Astrocyte (in vitro differentiated cells and primary cell): ENCODE results near the gene EXD3. TPM values are rescaled to one million over a fixed set of nuclear protein-coding genes. Genes with fewer than 3 reads are reported as not detected.
"Not testable (repeated sequence)": the region's sequence is repeated elsewhere in the genome, so short reads cannot be mapped to it uniquely, and the experiment has no call there.

Source experiments
- DNase-seq: peaks from one replicate; pipeline ENCODE4 v3.0.0-alpha.2; 2010; ENCODE audit warnings: low read depth
- FAIRE-seq: peaks from 2 replicates; lab custom pipeline; 2011; peaks lifted over from hg19 to GRCh38; lab: Jason Lieb, UNC
- H2AFZ ChIP-seq: 2 replicates; pipeline ENCODE4 v1.6.0; 2012; ENCODE audit warnings: low read depth, low read length, inconsistent platforms
- H3K27ac ChIP-seq: 2 replicates; pipeline ENCODE4 v1.5.1; 2011; ENCODE audit warnings: low read depth, low read length, inconsistent platforms
- H3K27me3 ChIP-seq: 2 replicates; pipeline ENCODE4 v1.6.0; 2011; ENCODE audit warnings: low read length, inconsistent platforms; ENCODE audit not compliant: insufficient read depth
- H3K36me3 ChIP-seq: 2 replicates; pipeline ENCODE4 v1.5.1; 2011; ENCODE audit warnings: low read length, inconsistent platforms; ENCODE audit not compliant: insufficient read depth
- H3K4me1 ChIP-seq: 2 replicates; pipeline ENCODE4 v1.5.1; 2011; ENCODE audit warnings: low read length, inconsistent platforms; ENCODE audit not compliant: insufficient read depth
- H3K4me2 ChIP-seq: 2 replicates; pipeline ENCODE4 v1.6.0; 2012; ENCODE audit warnings: low read length, inconsistent platforms
- H3K4me3 ChIP-seq: 2 replicates; pipeline ENCODE4 v1.5.1; 2011; ENCODE audit warnings: low read depth, mild to moderate bottlenecking, low read length, inconsistent platforms; ENCODE audit not compliant: insufficient read depth
- H3K79me2 ChIP-seq: 2 replicates; pipeline ENCODE4 v1.6.0; 2012; ENCODE audit warnings: mild to moderate bottlenecking, low read length, inconsistent platforms; ENCODE audit not compliant: insufficient read depth
- H3K9ac ChIP-seq: 2 replicates; pipeline ENCODE4 v1.6.0; 2012; ENCODE audit warnings: mild to moderate bottlenecking, low read length, inconsistent platforms
- H3K9me3 ChIP-seq: 2 replicates; pipeline ENCODE4 v1.5.1; 2012; ENCODE audit warnings: low read depth, mild to moderate bottlenecking, low read length, inconsistent platforms; ENCODE audit not compliant: insufficient read depth
- H4K20me1 ChIP-seq: 2 replicates; pipeline ENCODE4 v1.6.0; 2012; ENCODE audit warnings: low read length, inconsistent platforms; ENCODE audit not compliant: insufficient read depth
- H3K27ac Mint-ChIP-seq: one replicate; pipeline ENCODE4 v1.8.0; 2021; ENCODE audit warnings: mild to moderate bottlenecking, mixed read lengths; ENCODE audit not compliant: unreplicated experiment
- H3K27me3 Mint-ChIP-seq: one replicate; pipeline ENCODE4 v1.8.0; 2021; ENCODE audit warnings: low read depth, mixed read lengths; ENCODE audit not compliant: unreplicated experiment
- H3K36me3 Mint-ChIP-seq: one replicate; pipeline ENCODE4 v1.8.0; 2021; ENCODE audit warnings: low read depth, mixed read lengths; ENCODE audit not compliant: unreplicated experiment
- H3K4me1 Mint-ChIP-seq: one replicate; pipeline ENCODE4 v1.8.0; 2021; ENCODE audit warnings: low read depth, mixed read lengths; ENCODE audit not compliant: unreplicated experiment
- H3K4me3 Mint-ChIP-seq: one replicate; pipeline ENCODE4 v1.8.0; 2021; ENCODE audit warnings: mild to moderate bottlenecking, moderate library complexity, mixed read lengths; ENCODE audit not compliant: unreplicated experiment
- H3K9me3 Mint-ChIP-seq: one replicate; pipeline ENCODE4 v1.8.0; 2021; ENCODE audit warnings: mild to moderate bottlenecking, mixed read lengths; ENCODE audit not compliant: unreplicated experiment
- EZH2 ChIP-seq: IDR thresholded peaks from 2 replicates; pipeline ENCODE4 v1.6.1; 2012; ENCODE audit warnings: mild to moderate bottlenecking, low read length, inconsistent platforms; ENCODE audit not compliant: insufficient read depth
- total RNA-seq: library from RNA; stranded (reverse); gene quantifications from 2 replicates; pipeline ENCODE4 v1.2.1, GENCODE V29; 2021
- TF ChIP-seq, protein P1 (sequence below): IDR thresholded peaks from 2 replicates; pipeline ENCODE4 v1.5.1; 2011; ENCODE audit warnings: low read depth, mild to moderate bottlenecking, inconsistent platforms, low read length, moderate library complexity; ENCODE audit not compliant: insufficient read depth

EXD3 gene
- total RNA-seq, 1 donor from 2014 or later, result 8.5 TPM

- peaks cover 32% of the 10 kb centered on the region for H3K4me1 ChIP-seq
- no peaks in the 10 kb centered on the region for H3K36me3 ChIP-seq
- Mint-ChIP-seq H3K27me3 (no peaks in the 10 kb centered on the region), H3K4me3 (no peak overlapping the region), H3K9me3 (no peaks in the 10 kb centered on the region), H3K4me1 (peaks cover 12% of the 10 kb centered on the region), H3K36me3 (no peaks in the 10 kb centered on the region), H3K27ac (no peak overlapping the region)
- DNase-seq (peak; percentile 91), FAIRE-seq (no peak)
- H4K20me1 ChIP-seq, result peaks cover 10% of the 10 kb centered on the region
- H3K4me3 ChIP-seq, result peak overlapping the region; percentile 39
- peak overlapping the region; percentile 39 for H3K27ac ChIP-seq
- TF ChIP-seq, protein P1, sequence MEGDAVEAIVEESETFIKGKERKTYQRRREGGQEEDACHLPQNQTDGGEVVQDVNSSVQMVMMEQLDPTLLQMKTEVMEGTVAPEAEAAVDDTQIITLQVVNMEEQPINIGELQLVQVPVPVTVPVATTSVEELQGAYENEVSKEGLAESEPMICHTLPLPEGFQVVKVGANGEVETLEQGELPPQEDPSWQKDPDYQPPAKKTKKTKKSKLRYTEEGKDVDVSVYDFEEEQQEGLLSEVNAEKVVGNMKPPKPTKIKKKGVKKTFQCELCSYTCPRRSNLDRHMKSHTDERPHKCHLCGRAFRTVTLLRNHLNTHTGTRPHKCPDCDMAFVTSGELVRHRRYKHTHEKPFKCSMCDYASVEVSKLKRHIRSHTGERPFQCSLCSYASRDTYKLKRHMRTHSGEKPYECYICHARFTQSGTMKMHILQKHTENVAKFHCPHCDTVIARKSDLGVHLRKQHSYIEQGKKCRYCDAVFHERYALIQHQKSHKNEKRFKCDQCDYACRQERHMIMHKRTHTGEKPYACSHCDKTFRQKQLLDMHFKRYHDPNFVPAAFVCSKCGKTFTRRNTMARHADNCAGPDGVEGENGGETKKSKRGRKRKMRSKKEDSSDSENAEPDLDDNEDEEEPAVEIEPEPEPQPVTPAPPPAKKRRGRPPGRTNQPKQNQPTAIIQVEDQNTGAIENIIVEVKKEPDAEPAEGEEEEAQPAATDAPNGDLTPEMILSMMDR, result no peak
- no peak for TF ChIP-seq EZH2
- no peaks in the 10 kb centered on the region for H3K9me3 ChIP-seq
- no peaks in the 10 kb centered on the region for H3K27me3 ChIP-seq
- H2AFZ ChIP-seq, result no peak overlapping the region
- peak overlapping the region; percentile 80 for H3K4me2 ChIP-seq
- H3K79me2 ChIP-seq, result peaks cover 5% of the 10 kb centered on the region
- H3K9ac ChIP-seq, result peak overlapping the region; percentile 31
These were observed 11.1 kb downstream of the EXD3 start for GRCh38 chr9:137411645-137412380.

DNA sequence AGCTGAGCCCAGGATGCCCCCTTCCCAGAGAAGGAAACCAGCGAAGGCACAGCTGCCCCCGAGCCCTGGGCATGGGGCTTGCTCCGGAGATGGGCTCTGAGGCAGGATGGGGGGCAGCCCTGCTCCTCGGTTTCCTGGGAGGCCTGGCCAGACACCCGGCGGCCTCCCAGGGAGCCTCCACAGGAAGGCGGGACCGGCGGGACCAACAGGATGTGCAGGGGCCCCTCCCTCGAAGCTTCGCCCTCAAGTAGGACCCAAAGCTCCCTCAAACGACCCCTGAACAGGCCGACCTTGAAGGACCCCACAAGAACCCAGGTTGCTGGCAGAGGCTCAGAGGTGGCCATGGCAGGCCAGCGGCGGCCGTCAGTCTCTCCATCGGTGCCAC is 11.7 kb downstream of the EXD3 start:
- peaks cover 13% of the 10 kb centered on the region for H4K20me1 ChIP-seq
- peak overlapping the region; percentile 39 for H3K4me3 ChIP-seq
- TF ChIP-seq, protein P1, result no peak
- TF ChIP-seq EZH2, result no peak
- H3K27me3 Mint-ChIP-seq, result no peaks in the 10 kb centered on the region
- H3K4me1 ChIP-seq, result peaks cover 32% of the 10 kb centered on the region
- H3K9me3 Mint-ChIP-seq, result no peaks in the 10 kb centered on the region
- H3K36me3 Mint-ChIP-seq, result no peaks in the 10 kb centered on the region
- no peak overlapping the region for H3K27ac ChIP-seq
- no peaks in the 10 kb centered on the region for H3K79me2 ChIP-seq
- H3K27me3 ChIP-seq, result no peaks in the 10 kb centered on the region
- no peaks in the 10 kb centered on the region for H3K9me3 ChIP-seq
- no peak overlapping the region for H2AFZ ChIP-seq
- no peak overlapping the region for H3K9ac ChIP-seq
- no peak overlapping the region for H3K4me3 Mint-ChIP-seq
- peak overlapping the region; percentile 76 for H3K4me2 ChIP-seq
- no peaks in the 10 kb centered on the region for H3K36me3 ChIP-seq
- FAIRE-seq (no peak), DNase-seq (no peak)
- no peak overlapping the region for H3K27ac Mint-ChIP-seq
- H3K4me1 Mint-ChIP-seq, result peaks cover 12% of the 10 kb centered on the region

DNA sequence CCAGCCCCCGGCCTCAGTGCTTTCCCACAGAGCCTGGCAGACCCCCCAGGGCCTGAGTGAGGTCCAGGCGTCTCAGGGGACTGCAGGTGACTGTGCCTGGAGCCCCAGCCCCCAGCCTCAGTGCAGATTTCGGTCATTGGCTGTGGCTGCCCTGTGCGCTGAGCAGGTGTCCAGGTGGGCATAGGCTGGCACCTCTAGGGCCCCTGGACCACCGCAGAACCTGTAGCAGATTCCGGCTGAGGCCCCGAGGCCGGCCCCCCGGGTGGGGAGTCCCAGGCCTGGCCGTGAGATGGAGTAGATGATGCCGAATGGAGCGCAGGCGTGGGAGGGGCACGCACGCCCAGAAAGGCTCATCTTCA is 12.1 kb downstream of the EXD3 start:
- peaks cover 12% of the 10 kb centered on the region for H3K4me1 Mint-ChIP-seq
- no peak overlapping the region for H3K27ac Mint-ChIP-seq
- no peak overlapping the region for H3K9ac ChIP-seq
- peaks cover 32% of the 10 kb centered on the region for H3K4me1 ChIP-seq
- no peaks in the 10 kb centered on the region for H3K36me3 Mint-ChIP-seq
- FAIRE-seq (no peak), DNase-seq (no peak)
- no peak overlapping the region for H3K4me3 Mint-ChIP-seq
- no peaks in the 10 kb centered on the region for H3K36me3 ChIP-seq
- no peaks in the 10 kb centered on the region for H3K79me2 ChIP-seq
- H3K9me3 ChIP-seq, result no peaks in the 10 kb centered on the region
- H3K27ac ChIP-seq, result no peak overlapping the region
- H2AFZ ChIP-seq, result no peak overlapping the region
- peak overlapping the region; percentile 76 for H3K4me2 ChIP-seq
- no peaks in the 10 kb centered on the region for H3K9me3 Mint-ChIP-seq
- TF ChIP-seq EZH2, result no peak
- TF ChIP-seq, protein P1, result no peak
- H3K4me3 ChIP-seq, result no peak overlapping the region
- peaks cover 17% of the 10 kb centered on the region for H4K20me1 ChIP-seq
- H3K27me3 ChIP-seq, result no peaks in the 10 kb centered on the region
- no peaks in the 10 kb centered on the region for H3K27me3 Mint-ChIP-seq

DNA sequence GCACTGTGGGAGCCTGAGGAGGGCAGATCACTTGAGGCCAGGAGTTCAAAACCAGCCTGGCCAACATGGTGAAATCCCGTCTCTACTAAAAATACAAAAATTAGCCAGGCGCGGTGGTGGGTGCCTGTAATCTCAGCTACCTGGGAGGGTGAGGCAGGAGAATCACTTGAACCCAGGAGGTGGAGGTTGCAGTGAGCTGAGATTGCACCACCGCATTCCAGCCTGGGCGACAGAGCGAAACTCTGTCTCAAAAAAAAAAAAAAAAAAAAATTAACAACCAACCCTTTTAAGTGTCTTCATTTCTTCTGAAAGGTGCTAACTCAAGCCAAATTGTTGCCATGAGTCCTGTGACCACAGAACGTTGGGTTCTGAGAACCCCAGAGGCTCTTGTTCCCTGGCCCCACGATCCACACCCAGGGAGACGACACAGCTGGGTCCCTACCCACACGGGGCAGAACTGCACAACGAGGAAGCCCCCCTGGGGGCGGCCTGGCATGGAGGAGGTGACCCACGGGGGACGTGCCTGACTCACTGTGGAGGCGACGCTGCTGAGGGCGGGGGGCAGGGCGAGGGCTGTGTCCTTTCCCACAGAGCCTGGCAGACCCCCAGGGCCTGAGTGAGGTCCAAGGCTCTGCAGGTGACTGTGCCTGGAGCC is 12.6 kb downstream of the EXD3 start:
- not testable (repeated sequence) for H3K9me3 Mint-ChIP-seq, H3K9ac ChIP-seq, H3K4me3 ChIP-seq, H3K36me3 ChIP-seq, H3K27ac ChIP-seq, H3K27me3 Mint-ChIP-seq, H3K36me3 Mint-ChIP-seq, H3K27ac Mint-ChIP-seq, H3K9me3 ChIP-seq, H3K79me2 ChIP-seq, H3K4me3 Mint-ChIP-seq, FAIRE-seq, H2AFZ ChIP-seq, DNase-seq, H3K27me3 ChIP-seq
- peak overlapping the region; percentile 76 for H3K4me2 ChIP-seq
- H3K4me1 Mint-ChIP-seq, result peaks cover 12% of the 10 kb centered on the region
- H4K20me1 ChIP-seq, result peaks cover 20% of the 10 kb centered on the region
- H3K4me1 ChIP-seq, result peaks cover 32% of the 10 kb centered on the region
